GM21786 (cell line): ENCODE results near the gene GVQW3.
A peak's percentile ranks its signal among the peaks of the same experiment; 100 is the strongest.

ENCODE experiments used
- ATAC-seq: cut with Tn5 transposase; IDR thresholded peaks from one replicate; pipeline ENCODE4 v1.9.1; 2021; ENCODE audit not compliant: unreplicated experiment

The GVQW3 gene

DNA sequence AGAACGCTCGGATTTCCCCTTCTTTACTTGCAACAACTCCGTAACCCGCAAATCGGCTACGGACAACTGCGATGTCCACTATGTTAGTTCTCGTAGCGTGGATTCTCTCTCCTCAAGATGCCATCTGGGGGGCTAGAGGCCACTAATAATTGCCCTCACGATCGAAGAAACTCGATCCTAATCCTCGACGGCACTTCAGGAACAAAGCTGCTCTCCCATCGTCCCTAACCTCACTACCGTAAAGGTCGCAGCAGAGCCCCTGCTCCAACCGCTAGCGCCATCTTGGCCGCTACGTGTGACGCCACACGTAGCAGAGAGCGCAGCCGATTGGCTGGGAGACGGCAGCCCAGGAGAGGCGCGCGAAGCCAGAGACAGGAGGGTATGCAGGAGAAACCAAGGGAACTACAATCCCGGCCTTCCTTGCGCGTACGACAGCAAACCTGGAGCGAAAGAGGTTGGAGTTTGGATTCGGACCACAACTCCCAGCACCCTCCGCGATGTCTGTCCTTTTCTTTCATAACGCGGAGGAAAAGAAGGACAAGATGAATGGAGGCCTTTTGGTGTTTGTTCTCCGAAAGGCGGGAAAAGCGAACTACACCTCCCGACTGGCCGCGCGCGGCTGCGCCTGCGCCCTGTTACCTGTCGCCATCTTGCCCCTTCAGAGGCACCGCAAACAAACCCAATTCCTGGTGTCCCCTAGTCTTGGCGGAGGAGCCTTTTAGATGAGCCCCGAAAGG, 63.4 kb downstream of the GVQW3 start, which contains the start of gene EMSY:
EMSY (plus strand) TSS at position 635 of the 737 bp plus-strand sequence. CDS start 1,921 bp downstream, outside the sequence.
- peak; percentile 94 for ATAC-seq

- peak; percentile 27 for ATAC-seq
Measured at GRCh38 chr11:76445121-76446084, 64.3 kb downstream of the GVQW3 start.

- no peak for ATAC-seq
Measured at GRCh38 chr11:76448506-76448905, 67.4 kb downstream of the GVQW3 start.

GRCh38 chr11:76453248-76453647, 72.1 kb downstream of the GVQW3 start:
- ATAC-seq: no peak

- ATAC-seq: no peak
Measured at GRCh38 chr11:76455331-76455730, 74.2 kb downstream of the GVQW3 start.

GRCh38 chr11:76455931-76456330, 74.8 kb downstream of the GVQW3 start:
- no peak for ATAC-seq

DNA sequence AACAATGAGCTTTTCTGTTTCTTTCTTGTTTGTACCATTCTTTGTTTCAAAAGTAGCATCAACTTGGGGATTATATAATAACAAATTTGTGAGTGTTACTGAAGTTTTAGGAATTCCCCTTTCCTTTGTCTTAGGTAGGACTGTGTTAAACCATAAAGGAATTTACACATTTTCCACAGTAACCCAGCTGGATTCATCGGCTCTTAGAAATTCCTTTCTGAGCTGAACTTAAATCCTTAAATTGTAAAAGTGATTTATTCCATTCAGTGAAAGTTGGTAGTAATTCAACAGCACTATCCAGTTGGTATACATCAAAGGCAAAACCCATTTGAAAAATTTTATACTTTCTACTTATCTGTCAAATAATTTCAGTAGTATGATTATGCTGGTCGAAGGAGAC, 75.4 kb downstream of the GVQW3 start:
- no peak for ATAC-seq
